Measurements from ENCODE around the gene BEND5. TPM values are rescaled to one million over a fixed set of nuclear protein-coding genes. Genes with fewer than 3 reads are reported as not detected.

BEND5 gene
- total RNA-seq (2022; extraction: Qiagen RNA extraction; ENCODE audit: low read depth): not detected in 5 replicates

GRCh38 chr1:48776393-48777218 lies at the start of gene BEND5:
TSS of gene BEND5 (minus strand) at chr1:48776891. CDS start at chr1:48776831, 60 bp downstream.

